Progenitor cell of endocrine pancreas (in vitro differentiated cells): ENCODE results near the gene TOLLIP. TPM values are rescaled to one million over a fixed set of nuclear protein-coding genes. Genes with fewer than 3 reads are reported as not detected.

Experiments used
- DNase-seq: peaks from one replicate; pipeline ENCODE4 v3.0.0; 2021; ENCODE audit warnings: low spot score; ENCODE audit not compliant: unreplicated experiment
- H3K27ac Mint-ChIP-seq: 2 replicates; pipeline ENCODE4 v1.8.0; 2021; ENCODE audit warnings: mild to moderate bottlenecking, moderate library complexity, mixed read lengths
- H3K27me3 Mint-ChIP-seq: 2 replicates; pipeline ENCODE4 v1.8.0; 2021; ENCODE audit warnings: mixed read lengths
- H3K36me3 Mint-ChIP-seq: 2 replicates; pipeline ENCODE4 v1.8.0; 2022; ENCODE audit warnings: mixed read lengths; ENCODE audit not compliant: insufficient read depth
- H3K4me1 Mint-ChIP-seq: 2 replicates; pipeline ENCODE4 v1.8.0; 2021; ENCODE audit warnings: low read depth, mixed read lengths
- H3K4me3 Mint-ChIP-seq: 2 replicates; pipeline ENCODE4 v1.8.0; 2021; ENCODE audit warnings: low read depth, mild to moderate bottlenecking, moderate library complexity, mixed read lengths
- H3K9me3 Mint-ChIP-seq: 2 replicates; pipeline ENCODE4 v1.8.0; 2021; ENCODE audit warnings: low read depth, mixed read lengths
- CTCF ChIP-seq: fragments of 200-600 bp; sonication (generic); IDR thresholded peaks from one replicate; pipeline ENCODE4 v1.5.0; 2021; ENCODE audit warnings: antibody characterized with exemption, mild to moderate bottlenecking; ENCODE audit not compliant: unreplicated experiment
- total RNA-seq: library from RNA; stranded (reverse); gene quantifications from 2 replicates; pipeline ENCODE4 v1.2.1, GENCODE V29; 2021

Gene TOLLIP
- total RNA-seq, 1 donor from 2014 or later, result 44.4 TPM

- no peak overlapping the region for H3K27ac Mint-ChIP-seq
- no peak for DNase-seq
- H3K27me3 Mint-ChIP-seq, result no peaks in the 10 kb centered on the region
- no peaks in the 10 kb centered on the region for H3K9me3 Mint-ChIP-seq
- no peak for TF ChIP-seq CTCF
- H3K4me1 Mint-ChIP-seq, result peaks cover 8% of the 10 kb centered on the region
- no peak overlapping the region for H3K4me3 Mint-ChIP-seq
- H3K36me3 Mint-ChIP-seq, result peaks cover 4% of the 10 kb centered on the region
These were observed 14.3 kb downstream of the TOLLIP start for GRCh38 chr11:1295086-1295485.

- H3K4me1 Mint-ChIP-seq, result no peaks in the 10 kb centered on the region
- peaks cover 4% of the 10 kb centered on the region for H3K36me3 Mint-ChIP-seq
- no peak overlapping the region for H3K27ac Mint-ChIP-seq
- no peak overlapping the region for H3K4me3 Mint-ChIP-seq
- TF ChIP-seq CTCF, result peak; percentile 36
- H3K9me3 Mint-ChIP-seq, result no peaks in the 10 kb centered on the region
- H3K27me3 Mint-ChIP-seq, result no peaks in the 10 kb centered on the region
- no peak for DNase-seq
These were observed 15.8 kb downstream of the TOLLIP start for GRCh38 chr11:1293619-1294015.

- DNase-seq, result no peak
- H3K4me1 Mint-ChIP-seq, result no peaks in the 10 kb centered on the region
- no peak for TF ChIP-seq CTCF
- no peak overlapping the region for H3K4me3 Mint-ChIP-seq
- no peak overlapping the region for H3K27ac Mint-ChIP-seq
- H3K27me3 Mint-ChIP-seq, result no peaks in the 10 kb centered on the region
- H3K36me3 Mint-ChIP-seq, result peaks cover 5% of the 10 kb centered on the region
- H3K9me3 Mint-ChIP-seq, result no peaks in the 10 kb centered on the region
These were observed 16.5 kb downstream of the TOLLIP start for GRCh38 chr11:1292644-1293618.

- H3K4me1 Mint-ChIP-seq, result no peaks in the 10 kb centered on the region
- peaks cover 5% of the 10 kb centered on the region for H3K36me3 Mint-ChIP-seq
- DNase-seq, result no peak
- H3K4me3 Mint-ChIP-seq, result no peak overlapping the region
- H3K27ac Mint-ChIP-seq, result peak overlapping the region; percentile 64
- TF ChIP-seq CTCF, result no peak
- no peaks in the 10 kb centered on the region for H3K9me3 Mint-ChIP-seq
- no peaks in the 10 kb centered on the region for H3K27me3 Mint-ChIP-seq
These were observed 17.3 kb downstream of the TOLLIP start for GRCh38 chr11:1292018-1292643.

- TF ChIP-seq CTCF, result no peak
- no peaks in the 10 kb centered on the region for H3K9me3 Mint-ChIP-seq
- no peak overlapping the region for H3K4me3 Mint-ChIP-seq
These were observed 18.0 kb downstream of the TOLLIP start for GRCh38 chr11:1291295-1292017.

More at GRCh38 chr11:1291295-1292017, 18.0 kb downstream of the TOLLIP start:
- DNase-seq, result no peak
- H3K27ac Mint-ChIP-seq, result no peak overlapping the region
- no peaks in the 10 kb centered on the region for H3K27me3 Mint-ChIP-seq
- H3K4me1 Mint-ChIP-seq, result no peaks in the 10 kb centered on the region
- peaks cover 11% of the 10 kb centered on the region for H3K36me3 Mint-ChIP-seq
